IMR-90 (cell line): ENCODE data around the gene FAM111A. TPM values are rescaled to one million over a fixed set of nuclear protein-coding genes. Genes with fewer than 3 reads are reported as not detected.

Source experiments
- ATAC-seq: fragments of 200-7000 bp; cut with Tn5 transposase; 2 replicates; pipeline ENCODE4 v1.9.1; 2020; ENCODE audit warnings: low read depth, mild to moderate bottlenecking, moderate library complexity
- BruUV-seq: library from RNA; stranded (reverse); fragments of 400-500 nt; replicated peaks from 2 replicates; lab custom pipeline; 2021; lab: Mats Ljungman, UMichigan
- CTCF ChIA-PET: fragments of 300-600 bp; formaldehyde crosslinking; extraction: SDS; loops from one replicate; lab custom pipeline; 2021; ENCODE audit warnings: antibody characterized with exemption; lab: Yijun Ruan, JAX
- POLR2A ChIA-PET: fragments of 300-600 bp; sonication (Branson Sonifier 250); formaldehyde crosslinking; loops from one replicate; lab custom pipeline; 2022; ENCODE audit warnings: antibody characterized with exemption; ENCODE audit not compliant: unreplicated experiment; lab: Charles Lee
- DNase-seq: peaks from one replicate; pipeline ENCODE4 v3.0.0; 2013
- H2AFZ ChIP-seq: replicated peaks from 2 replicates; pipeline ENCODE3; 2013; ENCODE audit warnings: low read length, mild to moderate bottlenecking; ENCODE audit not compliant: poor library complexity
- H2AK5ac ChIP-seq: 2 replicates; pipeline ENCODE4 v1.6.1; 2013; ENCODE audit warnings: low read depth, low read length, inconsistent platforms
- H2AK9ac ChIP-seq: replicated peaks from 2 replicates; pipeline ENCODE3; 2013; ENCODE audit warnings: mild to moderate bottlenecking, low read depth, low read length, moderate library complexity; ENCODE audit not compliant: poor library complexity
- H2BK120ac ChIP-seq: 2 replicates; pipeline ENCODE4 v1.6.1; 2013; ENCODE audit warnings: low read depth, low read length, inconsistent platforms
- H2BK15ac ChIP-seq: 3 replicates; pipeline ENCODE4 v1.6.1; 2013; ENCODE audit warnings: low read depth, low read length, inconsistent platforms
- H2BK20ac ChIP-seq: 2 replicates; pipeline ENCODE4 v1.6.1; 2013; ENCODE audit warnings: low read depth, mild to moderate bottlenecking, inconsistent platforms, low read length, moderate library complexity
- H2BK5ac ChIP-seq: 2 replicates; pipeline ENCODE4 v1.6.1; 2013; ENCODE audit warnings: mild to moderate bottlenecking, low read depth, low read length, inconsistent platforms; ENCODE audit not compliant: poor library complexity, severe bottlenecking
- H3K14ac ChIP-seq: replicated peaks from 2 replicates; pipeline ENCODE4 v1.6.1; 2013; ENCODE audit warnings: low read depth, low read length, inconsistent platforms
- H3K18ac ChIP-seq: 2 replicates; pipeline ENCODE4 v1.6.1; 2013; ENCODE audit warnings: low read depth, low read length, control low read depth
- H3K23ac ChIP-seq: 2 replicates; pipeline ENCODE4 v1.6.1; 2013; ENCODE audit warnings: low read depth, low read length, inconsistent platforms
- H3K27ac ChIP-seq: 2 replicates; pipeline ENCODE4 v1.5.1; 2013; ENCODE audit warnings: mild to moderate bottlenecking, control low read depth, low read length; ENCODE audit not compliant: insufficient read depth
- H3K27me3 ChIP-seq: 2 replicates; pipeline ENCODE4 v1.6.1; 2013; ENCODE audit warnings: low read length; ENCODE audit not compliant: control insufficient read depth, insufficient read depth
- H3K36me3 ChIP-seq: 2 replicates; pipeline ENCODE4 v1.6.1; 2013; ENCODE audit warnings: low read length, mixed read lengths; ENCODE audit not compliant: control insufficient read depth, insufficient read depth
- H3K4ac ChIP-seq: 2 replicates; pipeline ENCODE4 v1.6.1; 2013; ENCODE audit warnings: low read depth, low read length, inconsistent platforms
- H3K4me1 ChIP-seq: 2 replicates; pipeline ENCODE4 v1.6.1; 2013; ENCODE audit warnings: low read length, mixed read lengths; ENCODE audit not compliant: control insufficient read depth, insufficient read depth
- H3K4me2 ChIP-seq: 2 replicates; pipeline ENCODE4 v1.6.1; 2013; ENCODE audit warnings: low read depth, mild to moderate bottlenecking, control low read depth, low read length, moderate library complexity
- H3K4me3 ChIP-seq: 2 replicates; pipeline ENCODE4 v1.5.1; 2013; ENCODE audit warnings: low read depth, mild to moderate bottlenecking, control low read depth, low read length, moderate library complexity; ENCODE audit not compliant: insufficient read depth
- H3K56ac ChIP-seq: 2 replicates; pipeline ENCODE4 v1.6.1; 2013; ENCODE audit warnings: low read length, inconsistent platforms; ENCODE audit not compliant: insufficient read depth; ENCODE audit errors: extremely low read depth
- H3K79me1 ChIP-seq, 2 experiments: 2 replicates each; pipeline ENCODE4 v1.6.1; 2013; ENCODE audit warnings: low read length in 2 of 2, inconsistent platforms in 1 of 2, low read depth in 1 of 2
- H3K9ac ChIP-seq: 2 replicates; pipeline ENCODE4 v1.6.1; 2013; ENCODE audit warnings: low read depth, low read length, control low read depth
- H3K9me1 ChIP-seq: 2 replicates; pipeline ENCODE4 v1.6.1; 2013; ENCODE audit warnings: low read length, inconsistent platforms; ENCODE audit not compliant: insufficient read depth
- H3K9me3 ChIP-seq: 2 replicates; pipeline ENCODE4 v1.6.1; 2013; ENCODE audit warnings: low read length; ENCODE audit not compliant: control insufficient read depth, insufficient read depth
- H4K20me1 ChIP-seq: 2 replicates; pipeline ENCODE4 v1.6.1; 2013; ENCODE audit warnings: low read length, inconsistent platforms; ENCODE audit not compliant: insufficient read depth
- H4K5ac ChIP-seq: 2 replicates; pipeline ENCODE4 v1.6.1; 2013; ENCODE audit warnings: mild to moderate bottlenecking, low read depth, low read length, control low read depth
- H4K8ac ChIP-seq, 2 experiments: 2 replicates each; pipeline ENCODE4 v1.6.1; 2013; ENCODE audit warnings: low read depth in 2 of 2, low read length in 2 of 2, control low read depth in 1 of 2, inconsistent platforms in 1 of 2
- H4K91ac ChIP-seq: 2 replicates; pipeline ENCODE4 v1.6.1; 2013; ENCODE audit warnings: low read depth, low read length, inconsistent platforms; ENCODE audit not compliant: insufficient read depth
- NFE2L2 ChIP-seq: fragments of 150-350 bp; IDR thresholded peaks from 2 replicates; pipeline ENCODE4 v1.6.1; 2016; ENCODE audit warnings: low read depth, mild to moderate bottlenecking, low read length
- WGBS, 2 experiments: methylation state at CpG; one replicate each; pipeline versions ENCODE4 v1.1.5 to v1.1.7; 2013; ENCODE audit warnings: missing lambda C conversion rate in 2 of 2; ENCODE audit not compliant: insufficient read length in 1 of 2; ENCODE audit errors: extremely low coverage in 2 of 2; 5-methylcytosine and 5-hydroxymethylcytosine counted together
- dilution Hi-C: fragments of 300-500 bp; cut with HindIII; formaldehyde crosslinking; loops from one replicate; pipeline ENCODE4 v1.14.3; 2018; ENCODE audit warnings: low sequenced_read_pairs; ENCODE audit not compliant: unreplicated experiment
- in situ Hi-C: fragments of 300-500 bp; cut with MboI; formaldehyde crosslinking; loops from 3 replicates; pipeline ENCODE4 v1.14.3; 2019; ENCODE audit warnings: low sequenced_read_pairs, inconsistent platforms, mixed read lengths
- intact Hi-C: fragments of 100-400 bp; cut with micrococcal nuclease; formaldehyde crosslinking; loops from 2 replicates; pipeline ENCODE4 v1.10.0; 2022
- polyA plus RNA-seq, 3 experiments: library from polyadenylated mRNA; depleted of rRNA; stranded (reverse); fragments of >200 nt; gene quantifications; 2 replicates each; pipeline ENCODE4 v1.2.3, GENCODE V29; 2012; ENCODE audit warnings: low replicate concordance in 1 of 3
- total RNA-seq: library from RNA; depleted of rRNA; stranded (reverse); fragments of >200 nt; gene quantifications from 2 replicates; pipeline ENCODE4 v1.2.3, GENCODE V29; 2012
- TF ChIP-seq, protein P1 (sequence below): fragments of 150-350 bp; IDR thresholded peaks from 2 replicates; pipeline ENCODE4 v1.6.1; 2017; ENCODE audit warnings: mild to moderate bottlenecking, antibody characterized with exemption, low read length, low read depth

Gene FAM111A
- total and polyA plus RNA-seq, 2 of the 4 experiments (the other 2 are of a cell fraction), result 19.9 to 36.4 TPM

DNA sequence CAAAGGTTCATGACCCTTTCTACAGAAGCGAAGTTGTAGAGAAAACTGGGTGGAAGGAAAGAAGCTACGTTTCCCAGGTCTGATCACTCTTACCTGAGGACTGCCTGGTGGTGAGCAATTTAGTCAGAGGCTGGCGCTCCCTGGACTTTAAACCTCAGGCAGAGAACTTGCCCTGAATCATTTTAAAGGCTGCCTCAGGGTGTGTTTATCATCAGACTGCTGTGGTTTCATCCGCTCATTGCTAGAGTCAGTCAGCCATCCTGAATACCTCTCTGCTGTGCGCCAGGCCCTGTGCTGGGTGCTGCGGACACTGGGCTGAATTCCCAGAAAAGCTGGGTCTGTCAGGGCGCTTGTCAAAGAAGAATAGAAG, 32.0 kb downstream of the FAM111A start:
- H3K23ac ChIP-seq, result peak overlapping the region; percentile 29; the same call in 1 of the 2 replicates

More for the DNA sequence above, 32.0 kb downstream of the FAM111A start:
- peak overlapping the region; percentile 51; the same call in 1 of the 2 replicates for H4K5ac ChIP-seq
- H4K91ac ChIP-seq, result peak overlapping the region; percentile 47; the same call in 1 of the 2 replicates
- in situ Hi-C loops, result no loop called here
- 0 out of 2 replicates have a peak, but pooled peaks cover 2% of the 10 kb centered on the region for H3K36me3 ChIP-seq
- H2BK5ac ChIP-seq, result peak overlapping the region; percentile 11
- no peak overlapping the region for H2AFZ ChIP-seq
- no peak overlapping the region; the same call in 1 of the 2 replicates for H2BK20ac ChIP-seq
- H3K9me1 ChIP-seq, result peaks cover 7% of the 10 kb centered on the region; the same call in 1 of the 2 replicates
- dilution Hi-C loops, result no loop called here
- TF ChIP-seq, protein P1, sequence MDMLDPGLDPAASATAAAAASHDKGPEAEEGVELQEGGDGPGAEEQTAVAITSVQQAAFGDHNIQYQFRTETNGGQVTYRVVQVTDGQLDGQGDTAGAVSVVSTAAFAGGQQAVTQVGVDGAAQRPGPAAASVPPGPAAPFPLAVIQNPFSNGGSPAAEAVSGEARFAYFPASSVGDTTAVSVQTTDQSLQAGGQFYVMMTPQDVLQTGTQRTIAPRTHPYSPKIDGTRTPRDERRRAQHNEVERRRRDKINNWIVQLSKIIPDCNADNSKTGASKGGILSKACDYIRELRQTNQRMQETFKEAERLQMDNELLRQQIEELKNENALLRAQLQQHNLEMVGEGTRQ, result no peak
- TF ChIP-seq NFE2L2, result no peak
- ChIA-PET CTCF (interaction anchor here (1.1 kb wide), 1 partner anchor 28 kb away, joined by 3 read pairs; no protein-coding TSS in a partner anchor), POLR2A (no interaction called here)
- peaks cover 5% of the 10 kb centered on the region; the same call in 1 of the 2 replicates for H4K20me1 ChIP-seq
- WGBS, 2 experiments, result no CpG with 5 or more reads among the region's 7 CpGs
- H3K79me1 ChIP-seq, result peaks cover 0 to 16% of the 10 kb centered on the region in 2 experiments; a peak in 2 of 4 replicates
- no TSS peak for BruUV-seq
- H3K4me2 ChIP-seq, result peak overlapping the region; percentile 63
- H3K4ac ChIP-seq, result peak overlapping the region; percentile 21; the same call in 1 of the 2 replicates
- H3K14ac ChIP-seq, result no peak overlapping the region
- no peak overlapping the region for H4K8ac ChIP-seq
- H2BK120ac ChIP-seq, result peak overlapping the region; percentile 40; the same call in 1 of the 2 replicates
- DNase-seq, result peak; percentile 70
- H3K27me3 ChIP-seq, result no peaks in the 10 kb centered on the region
- H3K18ac ChIP-seq, result no peak overlapping the region
- H3K4me3 ChIP-seq, result no peak overlapping the region
- H2BK15ac ChIP-seq, result peak overlapping the region; percentile 65; the same call in 1 of the 3 replicates
- H3K9ac ChIP-seq, result no peak overlapping the region
- H2AK9ac ChIP-seq, result no peak overlapping the region
- peaks cover 11% of the 10 kb centered on the region for H3K4me1 ChIP-seq
- no peak for ATAC-seq
- no peak overlapping the region for H3K27ac ChIP-seq
- no peak overlapping the region; the same call in 1 of the 2 replicates for H2AK5ac ChIP-seq
- H3K9me3 ChIP-seq, result no peaks in the 10 kb centered on the region
- H3K56ac ChIP-seq, result no peak overlapping the region
- intact Hi-C loops, result loop anchor here (5.0 kb wide), 2 partner anchors 48 to 508 kb away; no protein-coding TSS in a partner anchor
